Liver (tissue), 9 donors: ENCODE data around the gene CTNNA2. TPM values are rescaled to one million over a fixed set of nuclear protein-coding genes. Genes with fewer than 3 reads are reported as not detected.

Experiments
- DNase-seq: peaks from one replicate; pipeline ENCODE4 v3.0.0-alpha.2; 2017; ENCODE audit warnings: low spot score
- H3K27ac ChIP-seq, 2 donors: one replicate each; pipeline ENCODE4 v1.7.0; 2013; ENCODE audit warnings: inconsistent platforms in 2 of 2, low read length in 2 of 2, control low read depth in 1 of 2, low read depth in 1 of 2, mild to moderate bottlenecking in 1 of 2
- H3K27me3 ChIP-seq, 4 donors: one replicate each; pipeline versions ENCODE4 v1.6.1 to v1.7.0; 2013; ENCODE audit warnings: low read length in 3 of 4, inconsistent platforms in 1 of 4, mild to moderate bottlenecking in 1 of 4, moderate library complexity in 1 of 4; ENCODE audit not compliant: control insufficient read depth in 4 of 4, insufficient read depth in 4 of 4
- H3K36me3 ChIP-seq, 4 donors: one replicate each; pipeline versions ENCODE4 v1.6.1 to v1.7.0; 2013; ENCODE audit warnings: low read length in 3 of 4, mild to moderate bottlenecking in 3 of 4, low read depth in 1 of 4, moderate library complexity in 1 of 4; ENCODE audit not compliant: control insufficient read depth in 4 of 4, insufficient read depth in 3 of 4
- H3K4me1 ChIP-seq, 4 donors: one replicate each; pipeline versions ENCODE4 v1.6.1 to v1.7.0; 2013; ENCODE audit warnings: low read length in 3 of 4, mild to moderate bottlenecking in 3 of 4, moderate library complexity in 1 of 4; ENCODE audit not compliant: control insufficient read depth in 4 of 4, insufficient read depth in 4 of 4
- H3K4me3 ChIP-seq, 3 donors: one replicate each; pipeline versions ENCODE4 v1.6.1 to v1.7.0; 2013; ENCODE audit warnings: low read length in 3 of 3, control low read depth in 1 of 3, low read depth in 1 of 3, mild to moderate bottlenecking in 1 of 3
- H3K9ac ChIP-seq, 2 donors: one replicate each; pipeline ENCODE4 v1.7.0; 2013; ENCODE audit warnings: low read length in 2 of 2, mild to moderate bottlenecking in 2 of 2, moderate library complexity in 2 of 2, control low read depth in 1 of 2, low read depth in 1 of 2
- H3K9me3 ChIP-seq, 4 donors: one replicate each; pipeline versions ENCODE4 v1.6.1 to v1.7.0; 2013; ENCODE audit warnings: low read length in 3 of 4; ENCODE audit not compliant: control insufficient read depth in 4 of 4
- FOXA1 ChIP-seq: IDR thresholded peaks from 2 replicates; pipeline ENCODE4 v1.6.1; 2016; ENCODE audit warnings: antibody characterized with exemption
- FOXA2 ChIP-seq: IDR thresholded peaks from 2 replicates; pipeline ENCODE4 v1.6.1; 2016; ENCODE audit warnings: antibody characterized with exemption
- GABPA ChIP-seq, 2 donors: IDR thresholded peaks in 1 of 2; conservative IDR thresholded peaks in 1 of 2; 2 replicates each; pipeline ENCODE4 v1.6.1; 2016; ENCODE audit warnings: antibody characterized with exemption in 2 of 2, mild to moderate bottlenecking in 1 of 2, moderate library complexity in 1 of 2
- HNF4G ChIP-seq: IDR thresholded peaks from 2 replicates; pipeline ENCODE4 v1.6.1; 2016; ENCODE audit warnings: antibody characterized with exemption
- NR2F2 ChIP-seq: IDR thresholded peaks from 2 replicates; pipeline ENCODE4 v1.6.1; 2016; ENCODE audit warnings: antibody characterized with exemption
- RAD21 ChIP-seq, 2 donors: IDR thresholded peaks; 2 replicates each; pipeline ENCODE4 v1.6.1; 2016; ENCODE audit warnings: antibody characterized with exemption in 2 of 2, mild to moderate bottlenecking in 2 of 2
- RXRA ChIP-seq, 2 donors: IDR thresholded peaks; 2 replicates each; pipeline ENCODE4 v1.6.1; 2017 to 2018; ENCODE audit warnings: antibody characterized with exemption in 2 of 2, mild to moderate bottlenecking in 1 of 2
- SP1 ChIP-seq: IDR thresholded peaks from 2 replicates; pipeline ENCODE4 v1.6.1; 2018; ENCODE audit warnings: antibody characterized with exemption, mild to moderate bottlenecking
- YY1 ChIP-seq: IDR thresholded peaks from 2 replicates; pipeline ENCODE4 v1.6.1; 2016; ENCODE audit warnings: antibody characterized with exemption, mild to moderate bottlenecking
- WGBS: extraction: QIAGEN DNeasy Blood & Tissue Kit; methylation state at CpG from one replicate; pipeline ENCODE4 v1.1.7; 2013; 5-methylcytosine and 5-hydroxymethylcytosine counted together
- polyA plus RNA-seq, 2 donors: library from polyadenylated mRNA; stranded (reverse) in 1 of 2; unstranded in 1 of 2; fragments of 200-250 nt in 1 of 2; fragments of >200 nt in 1 of 2; fragmentation: Nextera tagmentation in 1 of 2; extraction: Ambion mirVana in 1 of 2; gene quantifications; one replicate each; pipeline versions ENCODE4 v1.2.1 to v1.2.3, GENCODE V29; 2013 to 2015
- total RNA-seq, 2 donors: library from RNA; depleted of rRNA; stranded (reverse); fragments of >200 nt; gene quantifications; one replicate each; pipeline ENCODE4 v1.2.3, GENCODE V29; 2014
- TF ChIP-seq, protein P1 (sequence below): fragments of 150-350 bp; IDR thresholded peaks from 2 replicates; pipeline ENCODE4 v1.5.1; 2017; ENCODE audit warnings: improper control_type of control experiment, low read depth, low read length; ENCODE audit not compliant: missing input control
- TF ChIP-seq, protein P2 (sequence below): IDR thresholded peaks from 2 replicates; pipeline ENCODE4 v1.6.1; 2016; ENCODE audit warnings: antibody characterized with exemption
- donor health status: healthy.
- donor health status: healthy.
- donor health status: healthy.
- donor health status: healthy.
- donor health status: healthy.

The CTNNA2 gene
- total and polyA plus RNA-seq, 4 donors: 0.05 TPM; not detected in 3

DNA sequence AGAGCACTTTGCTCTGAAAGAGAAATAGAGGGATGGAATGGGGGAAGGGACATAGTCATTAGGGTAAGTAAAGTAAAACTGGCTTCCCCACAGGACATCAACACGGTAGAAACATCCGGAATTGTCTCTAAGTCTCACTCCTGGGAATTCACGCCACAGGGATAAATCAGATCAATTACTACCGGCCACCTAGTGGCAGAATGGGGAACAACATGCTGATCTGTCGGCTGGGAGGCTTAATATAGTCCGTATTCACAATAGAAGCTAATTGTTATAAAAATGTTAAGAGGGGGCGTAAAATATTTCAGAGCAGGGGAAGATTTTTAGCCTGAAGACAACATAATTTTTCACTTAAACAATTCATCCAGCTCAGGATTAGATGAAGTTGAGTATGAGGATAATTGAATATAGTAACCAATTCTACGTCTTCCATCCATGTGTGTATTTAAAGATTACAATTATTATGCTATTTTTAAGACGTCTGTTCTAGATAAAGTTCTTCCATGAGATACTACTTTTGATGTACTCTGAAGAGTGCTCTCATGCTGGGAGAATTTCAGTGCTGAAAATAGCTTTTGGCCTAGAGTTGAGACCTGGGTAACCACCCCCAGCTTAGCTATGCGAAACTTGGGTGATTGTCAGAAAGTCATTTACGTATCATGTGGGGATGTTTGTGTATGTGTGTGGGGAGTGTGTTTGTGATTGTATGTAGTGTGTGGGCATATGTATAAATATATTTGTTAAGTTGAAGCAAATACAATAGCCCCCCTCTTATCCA, 726.0 kb downstream of the CTNNA2 start:
- Histone ChIP-seq H3K9me3 (no peaks in the 10 kb centered on the region), H3K4me3 (no peak overlapping the region), H3K27me3 (no peaks in the 10 kb centered on the region), H3K36me3 (no peaks in the 10 kb centered on the region), H3K4me1 (no peaks in the 10 kb centered on the region), H3K9ac (no peak overlapping the region), H3K27ac (no peak overlapping the region)
- TF ChIP-seq SP1 (no peak), RAD21 (IDR thresholded peaks at IDR 0.05) (peak; percentile 43 to 61), RXRA (IDR thresholded peaks at IDR 0.05) (no peak)
- TF ChIP-seq, protein P1, sequence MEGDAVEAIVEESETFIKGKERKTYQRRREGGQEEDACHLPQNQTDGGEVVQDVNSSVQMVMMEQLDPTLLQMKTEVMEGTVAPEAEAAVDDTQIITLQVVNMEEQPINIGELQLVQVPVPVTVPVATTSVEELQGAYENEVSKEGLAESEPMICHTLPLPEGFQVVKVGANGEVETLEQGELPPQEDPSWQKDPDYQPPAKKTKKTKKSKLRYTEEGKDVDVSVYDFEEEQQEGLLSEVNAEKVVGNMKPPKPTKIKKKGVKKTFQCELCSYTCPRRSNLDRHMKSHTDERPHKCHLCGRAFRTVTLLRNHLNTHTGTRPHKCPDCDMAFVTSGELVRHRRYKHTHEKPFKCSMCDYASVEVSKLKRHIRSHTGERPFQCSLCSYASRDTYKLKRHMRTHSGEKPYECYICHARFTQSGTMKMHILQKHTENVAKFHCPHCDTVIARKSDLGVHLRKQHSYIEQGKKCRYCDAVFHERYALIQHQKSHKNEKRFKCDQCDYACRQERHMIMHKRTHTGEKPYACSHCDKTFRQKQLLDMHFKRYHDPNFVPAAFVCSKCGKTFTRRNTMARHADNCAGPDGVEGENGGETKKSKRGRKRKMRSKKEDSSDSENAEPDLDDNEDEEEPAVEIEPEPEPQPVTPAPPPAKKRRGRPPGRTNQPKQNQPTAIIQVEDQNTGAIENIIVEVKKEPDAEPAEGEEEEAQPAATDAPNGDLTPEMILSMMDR: peak; percentile 73
- 46% methylated on average over 11 of the region's 11 CpGs for WGBS
- DNase-seq: peak; percentile 44

DNA sequence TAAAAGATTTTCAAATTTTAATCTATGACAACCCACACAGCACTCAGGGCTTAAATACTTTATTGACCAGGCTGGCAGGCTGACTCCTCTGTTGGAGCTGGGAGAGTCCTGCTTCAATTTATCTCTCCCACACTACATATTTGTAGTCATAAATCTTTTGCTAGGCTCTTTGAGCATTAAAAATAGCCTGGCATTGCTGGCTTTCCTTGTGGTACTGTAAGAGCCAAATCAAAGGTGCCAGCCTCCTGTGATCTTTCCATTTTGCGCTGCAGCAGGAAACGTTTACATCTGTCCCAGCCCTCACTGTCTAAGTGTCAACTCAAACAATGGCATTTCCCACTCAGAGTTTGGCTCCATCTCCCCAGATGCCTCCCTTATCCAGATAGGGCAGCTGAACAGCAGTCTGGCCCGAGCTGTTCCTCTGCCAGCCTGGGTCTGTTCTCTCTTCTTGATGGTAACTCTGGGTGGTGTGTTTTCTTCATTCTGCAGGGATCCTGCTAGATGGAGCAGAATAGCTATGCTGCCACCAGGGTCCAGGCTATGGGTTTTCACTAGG, 729.6 kb downstream of the CTNNA2 start:
- no peak for TF ChIP-seq GABPA (IDR thresholded peaks at IDR 0.05 in 1 of 2, conservative IDR thresholded peaks at IDR 0.05 in 1 of 2)
- TF ChIP-seq YY1: no peak
- no peak for TF ChIP-seq FOXA2
- no peak for TF ChIP-seq HNF4G
- TF ChIP-seq FOXA1: no peak
- TF ChIP-seq, protein P2, sequence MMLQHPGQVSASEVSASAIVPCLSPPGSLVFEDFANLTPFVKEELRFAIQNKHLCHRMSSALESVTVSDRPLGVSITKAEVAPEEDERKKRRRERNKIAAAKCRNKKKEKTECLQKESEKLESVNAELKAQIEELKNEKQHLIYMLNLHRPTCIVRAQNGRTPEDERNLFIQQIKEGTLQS: no peak
- H3K9ac ChIP-seq: no peak overlapping the region
- no peaks in the 10 kb centered on the region for H3K36me3 ChIP-seq
- no peaks in the 10 kb centered on the region for H3K4me1 ChIP-seq
- H3K27ac ChIP-seq: no peak overlapping the region
- no peaks in the 10 kb centered on the region for H3K9me3 ChIP-seq
- H3K4me3 ChIP-seq: no peak overlapping the region
- H3K27me3 ChIP-seq: no peaks in the 10 kb centered on the region
- DNase-seq: no peak
- 32% methylated on average over 3 of the region's 3 CpGs for WGBS

DNA sequence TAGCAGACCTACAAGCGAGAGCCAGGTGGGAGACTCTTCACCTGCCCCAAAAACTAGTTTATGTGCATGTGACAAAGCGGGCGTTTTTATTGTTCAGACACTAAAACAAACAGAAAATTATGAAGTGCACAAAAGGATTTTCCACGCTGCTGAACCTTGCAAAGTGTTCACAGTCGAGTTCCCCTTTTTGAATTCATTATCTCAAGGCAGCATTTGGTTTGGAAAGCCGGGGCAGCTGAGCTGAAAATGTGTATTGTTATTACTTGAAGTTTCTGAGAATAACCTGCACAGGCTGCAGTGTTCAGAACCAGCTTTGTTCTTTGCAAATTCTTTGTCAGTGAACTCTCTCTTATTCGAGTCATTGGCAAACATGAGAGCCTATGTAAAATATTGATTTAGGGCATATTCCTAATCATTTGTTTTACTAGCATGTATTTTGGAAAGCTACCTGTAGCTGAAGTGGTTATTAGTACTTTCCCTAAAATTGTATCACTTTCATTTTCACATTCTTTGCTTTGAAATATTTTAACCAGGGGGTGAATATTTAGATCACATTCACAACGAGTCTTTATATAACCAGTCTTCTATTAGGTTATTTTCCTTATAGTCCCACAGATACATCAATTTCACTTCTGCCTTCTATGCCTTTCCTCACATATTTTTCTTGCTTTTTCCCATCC, 732.2 kb downstream of the CTNNA2 start:
- no peak overlapping the region for H3K9ac ChIP-seq
- no peak for TF ChIP-seq NR2F2
- H3K4me1 ChIP-seq: no peaks in the 10 kb centered on the region
- no peak for DNase-seq
- no peak overlapping the region for H3K27ac ChIP-seq
- H3K4me3 ChIP-seq: no peak overlapping the region
- WGBS: 58% methylated on average over 8 of the region's 8 CpGs
- no peaks in the 10 kb centered on the region for H3K36me3 ChIP-seq
- no peaks in the 10 kb centered on the region for H3K27me3 ChIP-seq
- H3K9me3 ChIP-seq: no peaks in the 10 kb centered on the region
